Activated CD8-positive, alpha-beta memory T cell treated with anti-CD3 and anti-CD28 coated beads, Interleukin-2, amount 50 U/mL, for 48 hours (primary cell): ENCODE data around the gene ADRA1B.

Experiments
- DNase-seq: peaks from one replicate; pipeline ENCODE4 v3.0.0-alpha.2; 2020

Gene ADRA1B

DNA sequence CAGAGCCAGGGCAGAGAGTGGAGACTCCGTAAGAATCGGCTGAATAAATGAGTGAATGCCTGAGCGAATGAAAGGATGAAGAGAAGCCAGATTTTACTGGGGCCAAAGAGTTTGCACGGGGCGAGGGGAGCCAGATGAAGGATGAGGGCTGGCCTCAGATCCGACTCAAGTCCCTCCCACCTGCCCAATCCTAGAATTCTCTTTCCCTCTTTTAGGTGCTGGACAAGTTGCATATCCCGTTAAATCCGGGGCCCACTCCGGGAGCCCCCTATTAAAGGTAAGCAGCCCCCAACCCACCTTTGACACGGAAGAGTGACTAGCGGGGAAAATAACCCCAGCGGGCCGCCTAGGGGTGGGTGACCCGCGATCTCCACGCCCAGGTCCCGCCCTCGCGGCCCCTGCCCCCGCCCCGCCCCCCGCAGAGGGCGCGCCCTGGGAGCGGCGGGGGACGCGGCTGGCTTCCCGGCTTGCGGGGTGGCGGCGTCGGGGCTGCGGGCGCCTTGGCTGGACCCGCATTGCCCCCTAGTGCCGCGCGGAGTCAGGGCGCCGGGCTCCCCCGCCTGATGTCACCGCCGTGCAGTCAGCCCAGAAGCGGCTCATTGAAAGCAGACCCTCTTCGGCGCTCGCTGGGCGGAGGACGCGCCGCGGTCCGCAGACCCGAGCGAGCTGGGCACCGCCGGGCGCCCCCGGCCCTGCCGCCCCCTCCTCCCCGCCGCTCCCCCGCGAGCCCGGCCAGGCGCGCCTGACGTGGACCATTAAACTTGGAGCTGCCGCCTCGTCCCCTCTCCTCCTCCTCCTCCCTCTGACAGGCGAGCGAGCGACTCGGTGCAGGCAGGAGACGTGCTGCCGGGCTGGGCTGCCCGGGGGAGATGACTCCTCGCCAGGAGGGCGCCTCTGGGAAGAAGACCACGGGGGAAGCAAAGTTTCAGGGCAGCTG, at the start of gene ADRA1B:
ADRA1B (plus strand) TSS at position 579 of the 937 bp plus-strand sequence. CDS start 424 bp downstream, outside the sequence.
- peak; percentile 80 for DNase-seq

DNA sequence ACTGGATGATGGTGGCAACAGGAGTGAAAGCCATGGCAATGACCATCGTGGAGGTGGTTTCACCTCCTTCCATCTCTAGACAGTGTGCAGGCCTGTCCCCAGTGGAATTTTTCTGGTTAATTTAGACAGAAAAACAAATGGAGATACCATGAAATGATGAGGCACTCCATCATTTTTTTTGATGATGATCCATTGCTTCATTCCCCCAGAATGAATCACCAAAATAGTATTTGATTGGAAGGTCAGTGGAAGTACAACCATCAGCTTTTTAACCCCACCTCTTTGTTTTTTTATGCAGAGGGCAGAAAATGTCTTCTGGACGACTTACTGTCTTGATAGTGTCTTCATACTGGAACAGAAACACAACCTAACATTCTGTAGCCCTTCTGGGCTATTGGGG, 42.6 kb upstream of the ADRA1B start:
- DNase-seq = no peak

DNA sequence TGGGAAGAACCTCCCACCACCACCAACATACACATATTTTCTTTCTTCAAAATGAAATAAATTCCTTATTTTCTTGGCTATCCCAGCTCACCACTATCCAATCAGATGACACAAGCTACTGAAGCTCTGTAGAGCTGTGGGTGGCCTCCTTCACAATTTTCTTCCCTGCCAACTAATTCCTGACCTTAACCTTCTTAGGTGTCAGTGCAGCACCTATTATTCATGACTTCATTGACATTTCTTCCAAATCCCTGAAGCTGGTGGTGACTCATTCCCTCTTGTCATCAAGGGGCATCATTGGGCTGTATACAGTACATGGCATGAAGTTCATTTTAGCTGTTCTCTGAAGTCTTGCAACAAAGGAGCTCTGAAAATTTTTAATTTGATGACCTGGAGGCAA, 42.0 kb upstream of the ADRA1B start:
- DNase-seq = no peak

DNA sequence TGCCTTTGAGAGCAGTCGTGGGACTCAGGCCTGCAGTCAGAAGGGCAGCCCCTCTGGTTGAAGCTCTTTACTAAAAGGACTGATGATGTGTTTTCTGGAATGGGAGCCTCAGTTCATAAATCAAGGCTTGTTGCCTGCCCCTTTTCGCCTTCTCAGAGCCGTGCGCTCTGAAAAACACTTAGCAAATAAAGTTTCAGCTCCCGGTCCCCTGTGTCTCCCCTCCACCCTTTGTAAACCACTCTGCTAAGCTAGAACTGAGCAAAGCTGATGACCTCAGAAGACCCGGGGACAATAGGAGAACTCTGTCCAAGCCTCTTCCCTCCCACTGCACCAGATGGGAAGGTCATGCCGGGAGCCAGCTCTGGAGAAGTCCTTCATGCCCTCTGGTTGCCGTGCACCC, 39.3 kb upstream of the ADRA1B start:
- no peak for DNase-seq

DNA sequence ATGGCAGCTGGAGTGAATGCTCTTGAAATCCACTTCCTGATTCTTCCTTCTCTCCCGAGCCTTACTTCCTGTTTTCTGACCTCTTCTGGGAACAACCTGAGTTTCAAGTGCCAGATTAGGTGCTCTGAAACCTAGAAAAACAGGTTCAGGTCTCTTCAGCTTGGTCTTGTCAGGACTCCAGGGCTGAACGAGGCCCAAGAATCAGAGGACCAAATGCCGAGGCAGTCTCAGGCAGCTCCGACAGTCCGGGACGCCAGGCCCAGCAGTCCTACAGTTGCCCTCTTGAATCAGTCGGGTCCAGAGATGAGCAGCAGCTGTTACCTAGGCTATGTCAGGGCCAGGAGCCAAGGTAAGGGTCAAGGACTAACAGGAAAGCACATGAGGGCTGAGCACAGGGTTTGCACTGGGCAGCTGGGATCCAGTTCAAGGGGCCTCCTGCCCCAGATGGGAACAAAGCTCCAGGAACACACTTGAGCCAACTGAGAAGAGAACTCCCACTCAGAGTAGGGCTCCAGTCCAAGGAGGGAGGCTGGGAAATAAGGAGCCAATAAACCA, 38.3 kb upstream of the ADRA1B start:
- no peak for DNase-seq

DNA sequence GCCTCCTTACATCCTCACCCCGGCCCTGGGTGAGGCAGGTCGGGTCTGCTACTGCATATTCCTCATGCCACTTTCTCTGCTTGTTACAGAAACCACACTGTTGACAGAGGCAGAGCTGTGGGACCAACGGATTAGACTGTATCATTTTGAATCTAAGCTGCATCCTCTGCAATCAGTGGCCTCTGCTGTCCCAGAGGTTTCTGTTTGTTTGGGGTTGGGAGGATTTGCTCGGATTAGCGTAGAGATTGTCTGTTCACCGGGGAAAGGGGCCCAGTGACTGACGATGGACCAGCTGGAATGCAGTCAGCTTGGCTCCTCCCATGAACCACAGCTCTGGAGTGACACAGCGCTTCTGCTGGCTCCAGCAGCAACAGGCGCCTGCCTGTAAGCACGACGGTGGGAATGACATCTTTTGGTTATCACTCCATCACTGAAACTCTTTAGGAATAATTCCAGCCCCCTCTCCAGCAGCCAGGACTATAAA, 37.3 kb upstream of the ADRA1B start:
- no peak for DNase-seq

DNA sequence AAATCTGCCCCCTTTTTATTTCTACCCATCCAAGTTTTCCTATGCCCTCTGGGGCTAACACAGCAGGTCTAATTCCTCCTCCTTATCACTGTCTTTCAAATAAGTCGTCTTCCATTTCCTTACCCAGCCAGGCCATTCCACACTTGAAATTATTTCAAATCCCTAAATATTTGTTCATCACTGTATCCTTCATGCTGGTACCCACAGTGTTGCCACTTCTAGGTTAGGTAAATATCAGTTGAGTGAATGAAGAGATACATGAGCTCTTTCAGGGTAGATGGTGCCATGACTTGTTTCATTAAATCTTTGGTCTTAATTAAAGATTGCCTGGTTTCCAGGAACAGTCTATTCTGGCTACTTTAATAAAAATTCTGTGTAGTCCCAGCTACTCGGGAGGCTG, 35.6 kb upstream of the ADRA1B start:
- no peak for DNase-seq

DNA sequence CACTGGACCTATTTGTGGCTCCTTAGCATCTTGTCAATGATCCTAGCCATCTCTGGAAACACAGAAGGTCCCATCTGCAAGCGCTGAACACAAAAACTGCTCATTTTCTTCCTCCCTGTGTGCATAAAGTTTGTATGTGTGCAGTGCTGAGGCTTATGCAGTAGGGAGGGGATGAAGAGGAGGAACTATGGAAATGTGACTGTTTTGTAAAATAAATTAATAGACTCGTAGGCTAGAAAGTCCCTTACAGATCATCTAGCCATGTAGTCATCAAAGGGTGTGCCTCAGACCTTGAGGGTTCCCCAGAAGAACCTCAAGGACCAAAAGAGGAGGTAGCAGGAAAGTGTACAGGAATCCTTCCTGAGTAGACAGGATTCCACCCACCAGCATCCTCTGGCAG, 34.3 kb upstream of the ADRA1B start:
- no peak for DNase-seq

DNA sequence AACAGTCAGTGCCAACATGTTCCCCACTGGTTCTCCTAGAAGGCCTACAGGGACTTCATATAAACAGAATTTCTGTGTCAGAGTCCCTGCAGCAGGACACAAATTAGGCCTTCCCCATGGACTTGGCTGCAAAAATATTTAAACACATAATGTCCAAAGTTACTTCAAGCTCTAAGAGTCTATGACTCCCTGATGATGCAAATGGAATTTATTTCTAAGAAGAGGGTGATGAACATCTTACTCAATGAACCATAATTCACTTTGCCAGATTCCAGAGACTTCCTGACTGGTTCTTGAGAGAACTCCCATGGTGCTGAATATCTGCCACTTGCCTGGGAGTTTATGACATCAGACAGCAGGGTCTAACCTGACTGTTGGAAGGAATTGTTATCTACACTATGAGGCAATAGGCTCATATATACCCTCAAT, 32.7 kb upstream of the ADRA1B start:
- no peak for DNase-seq

DNA sequence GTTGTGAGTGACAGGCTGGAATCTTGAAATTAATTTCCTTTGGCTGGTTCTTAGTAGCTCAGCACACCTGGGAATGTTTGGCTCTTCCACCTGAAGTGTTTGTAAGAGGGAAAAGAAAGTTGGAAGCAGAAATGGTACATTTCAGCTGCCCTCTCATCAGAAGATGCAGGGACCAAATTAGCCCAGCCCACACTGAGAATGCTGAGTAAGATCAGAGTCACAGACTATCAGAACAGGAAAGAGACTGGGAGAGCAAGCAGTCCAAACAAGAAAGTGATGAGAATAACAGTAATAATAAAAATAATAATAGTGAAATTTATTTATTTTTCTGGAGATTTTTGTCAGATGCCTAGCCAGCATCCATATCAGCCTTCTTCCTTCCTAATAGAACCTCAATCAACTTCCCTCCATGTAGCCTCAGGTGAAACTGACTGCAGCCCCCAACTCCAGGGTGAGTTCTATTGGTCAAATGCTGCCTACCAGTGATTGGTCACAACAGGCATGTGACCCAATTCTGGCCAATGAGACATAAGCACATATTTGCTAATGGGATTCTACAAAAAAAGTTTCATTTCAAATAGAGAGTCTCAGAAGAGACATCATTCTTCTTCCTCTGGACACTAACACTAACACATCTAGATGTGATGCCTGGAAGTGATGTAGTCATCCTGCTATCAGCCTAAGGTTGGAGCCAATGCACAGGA, 31.2 kb upstream of the ADRA1B start:
- DNase-seq = no peak

DNA sequence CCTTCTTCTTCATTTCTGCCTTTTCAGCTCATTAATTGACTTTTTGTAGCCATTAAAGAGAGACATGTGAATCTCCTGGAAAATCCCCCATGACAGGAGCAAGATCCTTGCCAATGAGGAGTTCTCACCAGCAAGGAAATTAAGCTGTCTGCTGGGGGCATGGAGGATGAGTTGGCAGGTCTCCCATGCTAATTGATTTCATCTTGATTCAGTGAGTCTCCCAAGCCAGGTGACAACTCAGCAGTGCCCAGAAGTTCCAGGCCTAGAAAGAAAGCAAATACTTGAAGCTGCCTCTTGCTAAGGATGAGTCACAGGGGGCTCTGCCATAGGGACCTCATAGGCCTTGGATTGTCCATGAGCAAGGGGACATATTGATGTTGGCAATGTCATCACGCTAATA, 30.0 kb upstream of the ADRA1B start:
- DNase-seq = no peak

DNA sequence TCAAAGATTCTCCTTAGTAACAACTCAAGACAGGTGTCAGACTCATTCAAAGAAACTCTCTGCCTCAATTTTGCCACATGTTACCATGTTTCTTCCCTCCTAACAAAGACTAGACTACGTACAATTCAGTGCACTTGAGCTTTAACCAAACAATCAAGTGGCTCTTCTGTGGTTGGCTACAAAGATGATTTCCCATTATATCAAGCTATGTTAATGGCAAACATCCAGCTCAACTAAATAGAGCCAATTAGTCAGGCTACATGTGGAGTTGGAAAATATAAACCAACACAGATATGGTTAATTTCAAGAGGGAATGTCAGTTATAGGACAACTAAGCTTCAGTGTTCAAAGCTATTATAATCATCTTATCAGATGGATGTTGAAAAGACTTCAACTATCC, 29.2 kb upstream of the ADRA1B start:
- DNase-seq = no peak

DNA sequence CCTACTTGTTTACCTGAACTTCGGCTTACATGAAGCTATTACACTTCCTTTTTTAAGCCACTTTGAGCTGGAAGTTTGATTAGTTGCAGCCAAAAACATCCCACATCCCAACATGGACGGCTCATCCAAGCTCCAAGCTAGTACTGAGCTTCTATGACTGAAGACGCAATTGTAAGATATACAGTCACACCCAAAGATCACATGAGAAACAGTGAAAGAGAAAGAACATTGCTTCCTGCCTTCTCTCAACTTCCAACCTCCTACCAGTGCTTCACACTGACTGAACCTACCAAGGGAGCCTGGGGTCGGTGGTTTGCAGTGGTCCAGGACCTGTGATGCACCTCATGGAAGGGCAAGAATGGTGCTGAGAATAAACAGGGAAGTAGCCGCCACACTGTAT, 27.4 kb upstream of the ADRA1B start:
- no peak for DNase-seq

DNA sequence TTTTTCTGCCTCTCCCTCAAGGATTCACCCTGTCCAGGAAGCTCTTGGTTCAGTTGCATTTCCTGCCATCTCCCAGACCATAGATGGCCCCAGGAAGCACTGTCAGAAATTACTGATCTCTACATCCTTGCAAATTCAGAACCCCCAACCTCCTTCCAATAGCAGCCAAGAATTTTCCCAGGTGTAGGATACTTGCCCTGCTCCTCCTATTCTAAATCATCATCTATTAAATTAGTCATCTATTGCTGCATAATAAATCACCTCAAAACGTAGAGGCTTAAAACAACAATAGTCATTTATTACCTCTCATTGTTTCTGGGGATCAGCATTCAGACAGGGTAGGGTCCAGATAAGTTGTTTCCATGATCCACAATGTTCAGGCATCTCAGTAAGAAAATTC, 26.1 kb upstream of the ADRA1B start:
- no peak for DNase-seq

DNA sequence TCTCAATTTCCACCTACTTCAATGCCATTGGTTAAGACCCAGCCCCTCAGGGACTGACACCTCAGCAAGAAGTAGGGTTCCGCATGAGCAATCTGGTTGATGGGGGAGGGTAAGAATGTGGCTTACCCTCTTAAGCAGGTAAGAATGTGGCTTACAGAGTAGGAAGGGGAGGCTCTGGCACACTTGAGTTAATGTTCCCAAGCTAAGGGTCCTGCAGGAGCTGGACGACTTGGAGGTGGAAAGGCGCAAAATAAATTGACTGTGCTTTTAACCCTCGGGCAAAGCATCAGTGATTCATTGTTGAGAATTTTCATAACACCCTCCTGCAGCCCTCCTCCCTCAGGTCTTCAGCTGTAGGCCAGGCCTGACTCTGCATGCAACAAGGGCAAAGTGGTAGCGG, 24.9 kb upstream of the ADRA1B start:
- no peak for DNase-seq

DNA sequence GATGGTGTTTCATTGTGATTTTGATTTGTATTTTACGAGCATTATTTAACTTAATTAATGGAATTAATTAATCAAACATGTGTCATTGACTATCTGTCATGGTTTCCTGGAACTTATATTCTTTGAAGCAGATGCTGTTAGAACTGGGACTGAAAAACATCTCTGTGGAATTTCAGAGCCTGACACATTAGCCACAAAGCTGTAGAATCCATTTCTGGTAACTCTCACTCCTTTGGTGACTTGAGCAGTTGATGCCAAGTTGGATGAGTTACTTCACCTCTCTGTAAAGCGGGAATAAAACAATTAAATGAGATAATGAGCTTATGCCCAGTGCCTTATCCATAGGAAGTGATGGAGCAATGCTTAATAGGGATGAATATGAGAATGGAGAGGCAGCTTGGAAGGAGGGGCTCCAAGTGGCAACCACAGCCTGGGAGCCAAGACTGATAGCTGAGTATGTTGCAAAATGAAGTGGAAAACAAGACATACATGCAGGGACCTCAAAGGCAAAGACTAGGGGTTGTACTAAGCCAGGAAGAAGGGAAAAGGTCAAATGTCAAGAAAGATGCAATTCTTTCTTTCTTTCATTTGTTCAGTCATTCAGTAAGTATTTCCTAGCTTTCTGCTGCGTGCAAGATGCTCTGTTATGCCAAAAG, 23.1 kb upstream of the ADRA1B start:
- no peak for DNase-seq

DNA sequence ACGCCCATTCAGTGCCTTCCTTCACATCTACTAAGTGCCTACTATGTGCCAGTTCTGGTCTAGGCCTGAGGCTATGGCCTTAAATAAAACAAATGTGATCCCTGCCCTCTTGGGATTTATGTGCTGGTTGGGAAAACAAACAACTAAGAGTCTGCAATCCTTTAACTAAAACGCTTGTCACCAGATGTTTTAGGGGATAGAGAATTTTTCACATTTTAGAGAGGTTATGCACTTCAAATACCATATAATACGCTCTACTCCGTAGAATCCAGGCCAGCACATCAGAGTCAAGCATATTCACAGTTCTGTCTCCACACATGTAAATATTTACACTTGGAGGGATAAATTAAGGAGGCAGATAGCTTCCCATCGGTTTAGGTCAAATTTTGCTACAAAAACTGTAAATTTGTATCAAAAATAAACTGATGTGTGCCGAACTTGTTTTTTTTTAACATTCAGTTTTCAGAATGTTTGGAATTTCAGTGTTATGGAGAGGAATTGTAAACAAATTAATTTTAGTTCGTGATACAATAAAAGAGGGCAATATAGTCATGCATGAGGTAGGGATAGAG, 22.0 kb upstream of the ADRA1B start:
- no peak for DNase-seq

DNA sequence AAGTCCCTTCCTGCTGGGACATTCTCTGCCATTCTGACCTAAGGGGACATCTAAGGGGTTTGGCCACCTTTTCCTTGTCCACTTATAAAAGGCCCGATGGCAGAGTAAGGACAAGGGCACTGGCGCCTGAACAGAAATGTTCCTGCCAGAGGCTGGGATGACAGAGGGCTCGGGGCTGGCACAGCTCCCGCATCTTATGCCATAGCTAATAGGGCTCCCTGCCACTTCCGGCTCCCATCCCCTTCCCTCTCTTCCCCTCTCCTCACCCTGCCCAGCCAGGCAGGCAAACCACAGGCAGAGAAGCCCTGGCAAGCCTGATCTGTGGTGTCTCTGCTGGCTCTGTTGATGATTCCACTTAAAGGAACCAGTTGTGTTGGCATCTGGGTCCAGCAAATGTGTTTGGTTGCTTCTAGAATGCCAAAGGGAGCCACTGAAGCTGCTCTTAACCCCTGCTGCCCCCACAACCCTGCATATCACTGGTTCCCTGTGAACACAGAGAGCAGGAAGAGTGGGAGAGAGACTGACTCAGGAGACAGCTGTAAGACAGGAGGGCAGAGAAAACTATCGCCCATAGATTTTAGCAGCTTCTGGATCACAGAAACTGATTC, 18.4 kb upstream of the ADRA1B start:
- DNase-seq = no peak

DNA sequence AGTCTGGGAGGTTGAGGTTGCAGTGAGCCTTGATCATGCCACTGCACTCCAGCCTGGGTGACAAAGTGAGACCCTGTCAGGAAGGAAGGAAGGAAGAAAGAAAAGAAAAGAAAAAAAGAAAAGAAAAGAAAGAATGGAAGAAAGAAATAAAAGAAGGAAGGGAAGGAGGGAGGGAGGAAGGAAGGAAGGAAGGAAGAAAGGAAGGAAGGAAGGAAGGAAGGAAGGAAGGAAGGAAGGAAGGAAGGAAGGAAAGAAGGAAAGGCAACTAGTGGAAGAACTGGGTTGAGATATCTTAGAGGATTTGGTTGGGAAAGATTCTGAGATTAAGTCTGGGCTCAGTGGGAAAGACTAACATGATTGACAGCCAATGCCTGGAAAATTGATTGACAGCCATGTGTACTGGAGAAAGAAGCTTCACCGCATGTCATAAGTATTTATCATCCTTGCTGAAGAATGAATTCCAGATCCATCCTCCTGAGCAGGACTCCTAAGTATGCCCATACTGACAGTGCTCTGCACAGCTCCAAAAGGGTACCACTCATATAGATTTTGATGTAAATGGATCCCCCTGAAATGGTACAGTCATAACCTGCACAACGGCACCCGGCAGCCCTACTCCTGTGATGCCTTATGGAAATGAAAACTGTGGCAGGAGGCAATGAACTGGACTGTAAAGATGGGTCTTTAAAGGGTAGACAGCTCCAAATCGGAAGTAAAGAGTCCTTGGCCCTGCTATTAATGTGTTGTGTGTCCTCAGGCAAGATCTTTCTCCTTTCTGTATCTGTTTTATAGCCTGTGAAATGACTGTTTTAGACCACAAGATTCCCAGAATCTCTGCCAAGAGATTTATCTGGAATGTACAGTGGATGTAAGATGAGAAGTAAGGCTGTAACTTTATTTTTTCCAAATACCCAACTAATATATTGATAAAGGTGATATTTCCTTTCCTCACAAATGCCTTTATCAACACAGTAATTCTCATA, 16.9 kb upstream of the ADRA1B start:
- no peak for DNase-seq

DNA sequence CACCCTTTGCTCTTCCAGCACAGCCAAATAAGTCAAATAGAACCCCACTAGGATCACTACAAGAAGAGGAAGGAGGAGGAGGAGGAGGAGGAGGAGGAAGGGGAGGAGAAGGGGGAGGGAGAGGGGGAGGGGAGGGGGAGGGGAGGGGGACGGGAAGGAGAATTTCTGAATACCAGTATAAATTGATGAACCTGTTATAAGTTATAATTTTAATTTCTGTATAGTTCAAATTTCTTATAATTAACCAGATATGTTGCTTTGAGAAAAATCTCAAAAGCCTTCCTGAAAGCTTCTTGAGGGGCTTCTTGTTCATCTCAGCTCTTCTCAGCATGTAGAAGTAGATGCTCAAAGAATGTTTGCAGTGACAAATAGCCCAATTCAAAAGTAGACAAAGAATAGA, 15.0 kb upstream of the ADRA1B start:
- DNase-seq = no peak

DNA sequence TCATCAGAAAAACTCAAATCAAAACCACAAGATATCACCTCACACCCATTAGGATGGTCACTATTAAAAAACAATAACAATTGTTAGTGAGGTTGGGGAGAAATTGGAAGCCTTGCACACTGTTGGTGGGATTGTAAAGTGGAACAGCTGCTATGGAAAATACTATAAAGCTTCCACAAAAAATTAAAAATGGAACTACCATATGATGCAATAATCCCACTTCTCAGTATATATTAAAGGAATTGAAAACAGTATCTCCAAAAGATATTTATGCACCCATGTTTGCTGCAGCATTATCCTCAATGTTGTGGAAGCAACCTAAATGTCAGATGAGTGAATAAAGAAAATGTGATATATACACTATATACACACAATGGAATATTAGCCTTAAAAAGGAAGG, 14.5 kb upstream of the ADRA1B start:
- no peak for DNase-seq
